HL-60 (cell line): Measurements from ENCODE around the gene TMEM208.
A peak's percentile ranks its signal among the peaks of the same experiment; 100 is the strongest.

Source experiments
- microRNA-seq: library from miRNA; unstranded; fragments of <30 nt; microRNA quantifications from one replicate; pipeline ENCODE4, GENCODE V29; 2018

Gene TMEM208

Small RNA genes lying within 50 kb of the gene (microRNA-seq; reads per million reads assigned to microRNA genes)
- gene MIR328, result 15.1 reads per million, percentile 41 among the genes with 10 or more reads in this experiment
